RPMI7951 (cell line): ENCODE data around the gene IL12A. TPM values are rescaled to one million over a fixed set of nuclear protein-coding genes. Genes with fewer than 3 reads are reported as not detected.

Experiments
- DNase-seq: peaks from one replicate; pipeline ENCODE4 v3.0.0-alpha.2; 2012; ENCODE audit warnings: low read depth
- total RNA-seq: library from RNA; depleted of rRNA; stranded (reverse); fragments of >200 nt; shearing (Covaris generic); gene quantifications from 2 replicates; pipeline ENCODE4 v1.2.3, GENCODE V29; 2014

IL12A gene
- total RNA-seq, 1 experiment from 2014 or later = 0.72 TPM

DNA sequence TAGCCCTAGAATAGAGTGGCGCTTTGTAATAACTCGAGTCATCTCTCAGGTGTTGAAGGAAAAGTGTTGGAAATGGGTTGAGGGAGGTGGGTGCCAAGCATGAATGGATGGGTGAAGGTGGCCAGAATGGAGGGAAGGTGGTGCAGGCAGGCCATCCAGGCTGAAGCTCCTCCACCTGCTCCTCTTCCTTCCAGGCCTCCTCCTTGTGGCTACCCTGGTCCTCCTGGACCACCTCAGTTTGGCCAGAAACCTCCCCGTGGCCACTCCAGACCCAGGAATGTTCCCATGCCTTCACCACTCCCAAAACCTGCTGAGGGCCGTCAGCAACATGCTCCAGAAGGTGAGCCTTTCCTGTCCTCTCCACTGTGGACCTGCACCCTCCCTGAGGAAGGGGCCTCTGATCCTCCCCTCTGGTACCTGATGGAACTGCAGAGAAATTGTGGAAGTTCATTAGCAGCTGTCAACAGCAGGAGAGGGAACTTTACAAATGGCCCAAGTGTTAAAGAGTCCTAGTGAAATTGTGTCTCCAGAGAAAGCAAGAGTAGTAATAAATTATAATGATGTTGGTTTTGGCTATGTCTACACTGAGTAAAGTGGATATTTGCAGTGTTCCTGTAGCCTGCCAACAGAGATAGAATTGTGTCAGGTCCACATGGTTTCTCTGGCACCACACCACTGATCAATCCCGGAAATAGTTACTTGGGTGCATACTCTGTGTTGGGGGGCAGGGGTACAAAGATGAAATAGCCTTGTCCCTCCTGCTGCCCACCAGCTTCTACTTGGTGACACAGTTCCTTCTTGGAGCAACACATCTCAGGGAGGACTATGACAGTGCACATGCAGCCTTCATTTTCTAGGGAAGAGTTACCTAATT is 1.6 kb downstream of the IL12A start:
- no peak for DNase-seq

DNA sequence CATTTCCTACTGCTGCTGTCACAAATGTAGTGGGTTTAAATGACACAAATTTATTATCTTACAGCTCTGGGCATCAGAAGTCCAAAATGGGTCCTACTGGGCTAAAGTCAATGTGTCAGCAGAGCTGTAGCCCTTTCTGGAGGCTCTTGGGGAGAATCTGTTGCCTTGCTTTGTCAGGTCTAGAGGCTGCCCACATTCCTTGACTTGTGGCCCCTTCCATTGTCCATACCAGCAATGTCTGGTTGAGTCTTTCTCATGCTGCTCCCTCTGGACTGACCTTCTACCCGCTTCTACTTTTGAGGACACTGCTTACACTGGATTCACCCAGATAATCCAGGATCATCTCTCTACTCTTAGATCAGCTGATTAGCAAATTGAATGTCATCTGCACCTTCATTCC is 3.0 kb downstream of the IL12A start:
- no peak for DNase-seq

DNA sequence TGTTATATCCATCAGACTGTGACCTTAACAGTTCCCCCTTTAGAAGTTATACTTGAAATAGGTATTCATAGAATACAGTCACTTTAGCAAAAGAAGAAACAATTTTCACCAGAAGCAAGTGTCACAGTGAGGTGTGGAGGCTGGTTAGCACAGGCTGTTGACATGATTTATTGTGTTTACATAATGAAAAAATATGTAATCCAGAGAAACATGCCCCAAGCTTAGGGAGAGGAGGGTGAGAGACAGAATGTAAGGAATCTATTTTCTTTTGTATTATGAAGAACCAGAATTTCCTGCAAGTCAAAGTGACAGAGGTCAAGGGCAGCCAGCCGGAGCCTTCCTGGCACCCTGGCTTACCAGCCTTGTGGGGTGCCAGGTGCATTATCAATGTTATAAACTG is 4.0 kb downstream of the IL12A start:
- no peak for DNase-seq

DNA sequence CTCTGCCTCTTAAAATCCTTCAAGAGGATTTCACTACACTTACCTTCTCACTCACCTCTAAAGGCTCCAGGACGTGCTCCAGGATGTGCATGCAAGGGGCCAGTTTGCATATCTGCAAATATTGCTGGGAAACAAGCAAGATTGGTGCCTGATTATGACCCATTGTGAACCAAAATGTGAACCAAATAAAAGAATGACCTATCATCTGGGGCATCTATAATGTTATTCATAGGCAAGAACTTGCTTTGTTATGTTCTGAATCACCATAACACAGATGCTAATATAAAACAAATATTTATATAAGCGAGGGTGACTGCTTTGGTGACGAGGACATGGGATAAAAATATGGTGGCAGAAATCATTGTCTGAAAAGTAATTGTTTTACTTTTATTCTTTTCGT is 5.5 kb downstream of the IL12A start:
- DNase-seq = no peak

DNA sequence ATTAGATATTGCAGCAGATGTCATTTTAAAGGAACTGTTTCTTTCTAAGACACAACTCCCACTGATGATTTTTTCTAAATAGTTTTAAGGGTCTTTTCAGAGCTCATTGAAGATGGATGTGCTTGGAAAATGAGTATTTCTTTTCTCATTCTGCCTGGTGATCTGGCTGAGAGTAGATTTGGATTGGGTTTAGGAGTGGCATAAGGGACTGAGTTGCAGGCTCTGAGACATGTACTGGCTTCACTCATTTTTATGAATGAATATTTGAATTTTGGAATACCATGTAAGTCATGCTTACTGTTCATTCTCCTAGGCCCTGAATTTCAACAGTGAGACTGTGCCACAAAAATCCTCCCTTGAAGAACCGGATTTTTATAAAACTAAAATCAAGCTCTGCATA is 6.5 kb downstream of the IL12A start:
- DNase-seq = no peak

DNA sequence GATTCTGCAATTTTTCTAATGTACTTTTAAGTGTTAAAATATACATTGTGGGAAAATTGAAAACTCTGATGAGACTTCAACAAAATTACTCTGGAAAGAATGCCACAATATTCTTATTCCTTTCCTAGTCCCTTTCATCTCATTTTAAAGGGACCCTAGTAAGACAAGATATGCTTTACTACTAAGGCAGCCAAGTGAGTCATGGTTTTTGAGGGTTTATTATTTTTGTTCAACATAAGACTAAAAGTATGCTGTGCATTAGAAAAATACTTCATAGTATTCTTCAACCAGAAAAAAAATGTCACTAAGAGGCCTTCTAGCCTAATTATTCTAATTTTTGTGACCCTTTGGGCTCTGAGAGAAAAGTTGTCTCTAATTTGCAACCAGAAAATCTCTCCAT is 7.4 kb downstream of the IL12A start:
- no peak for DNase-seq

DNA sequence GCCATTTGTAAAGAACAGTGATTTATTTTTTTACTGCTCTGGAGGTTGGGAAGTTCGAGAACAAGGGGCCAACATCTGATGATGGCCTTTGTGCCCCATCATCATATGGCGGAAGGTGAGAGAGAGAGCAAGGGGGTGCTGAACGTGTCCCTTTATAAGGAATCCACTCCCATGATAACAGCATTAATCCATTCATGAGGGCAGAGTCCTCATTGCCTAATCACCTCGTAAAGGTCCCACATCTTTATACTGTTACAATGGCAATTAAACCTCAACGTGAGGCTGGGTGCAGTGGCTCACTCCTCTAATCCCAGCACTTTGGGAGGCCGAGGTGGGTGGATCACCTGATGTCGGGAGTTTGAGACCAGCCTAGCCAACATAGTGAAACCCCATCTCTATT is 8.3 kb downstream of the IL12A start:
- no peak for DNase-seq

DNA sequence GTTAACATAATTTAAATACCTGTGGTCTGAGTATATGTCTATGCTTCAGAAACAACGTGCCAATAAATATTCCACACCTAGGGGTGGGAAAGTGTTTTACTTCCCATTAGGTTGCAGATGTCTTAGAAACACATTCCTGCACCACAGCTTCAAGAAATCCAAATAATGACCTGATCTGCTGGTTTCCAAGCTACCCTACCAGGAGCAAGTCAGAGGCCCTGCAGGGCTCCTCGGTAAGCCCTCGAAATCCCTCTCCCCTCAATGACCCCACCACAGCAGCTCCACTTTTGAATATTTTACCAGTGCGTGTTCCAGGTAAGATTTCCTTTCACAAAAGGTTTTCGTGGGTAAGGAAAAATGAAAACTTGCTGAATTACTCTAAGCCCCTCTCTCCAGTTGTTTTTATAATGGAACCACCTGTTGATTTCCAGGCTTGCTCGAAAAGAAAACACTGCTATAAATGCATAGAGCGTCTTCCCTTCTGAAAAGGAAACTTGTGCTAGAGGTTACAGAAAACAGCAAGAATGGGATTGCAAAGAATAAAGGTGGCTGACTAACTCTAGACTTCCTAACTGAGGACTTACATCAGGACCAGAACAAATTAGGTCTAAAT is 12.6 kb downstream of the IL12A start:
- DNase-seq = no peak

DNA sequence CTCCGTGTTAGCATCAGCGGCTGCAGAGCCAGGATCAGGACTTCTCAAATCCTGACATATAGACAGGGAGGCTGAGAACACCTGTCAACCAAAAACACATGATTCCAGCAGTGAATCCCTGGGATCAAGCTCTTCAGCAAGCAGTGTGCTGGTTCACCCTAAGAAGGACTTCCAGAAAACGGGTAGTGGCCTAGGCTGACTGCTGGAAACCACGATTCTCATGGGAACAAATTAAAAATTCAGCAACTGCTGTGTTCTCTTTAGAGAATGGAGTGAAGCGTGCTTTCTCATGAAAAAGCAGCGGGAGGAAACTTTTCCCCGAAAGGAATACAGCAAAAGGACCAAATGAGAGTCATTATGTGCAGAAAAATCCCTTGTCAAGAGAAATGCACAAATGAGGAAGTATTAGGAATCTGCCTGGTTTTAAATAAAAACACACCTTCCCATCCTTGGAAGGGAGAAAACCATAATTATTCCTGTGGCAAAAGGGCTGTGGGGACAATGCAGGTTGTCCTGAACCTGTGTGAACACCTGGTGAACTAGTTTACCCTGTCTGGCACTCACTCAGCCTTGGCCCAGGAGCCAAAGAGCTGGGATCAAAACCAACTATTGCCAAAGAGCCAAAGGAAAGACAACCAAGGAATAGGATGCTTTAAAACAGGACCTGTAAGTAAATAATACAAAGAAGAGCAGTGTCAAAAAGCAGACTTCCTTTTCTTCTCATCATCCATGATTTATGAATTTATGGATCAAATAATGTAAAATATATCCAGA is 13.4 kb downstream of the IL12A start:
- DNase-seq = no peak

DNA sequence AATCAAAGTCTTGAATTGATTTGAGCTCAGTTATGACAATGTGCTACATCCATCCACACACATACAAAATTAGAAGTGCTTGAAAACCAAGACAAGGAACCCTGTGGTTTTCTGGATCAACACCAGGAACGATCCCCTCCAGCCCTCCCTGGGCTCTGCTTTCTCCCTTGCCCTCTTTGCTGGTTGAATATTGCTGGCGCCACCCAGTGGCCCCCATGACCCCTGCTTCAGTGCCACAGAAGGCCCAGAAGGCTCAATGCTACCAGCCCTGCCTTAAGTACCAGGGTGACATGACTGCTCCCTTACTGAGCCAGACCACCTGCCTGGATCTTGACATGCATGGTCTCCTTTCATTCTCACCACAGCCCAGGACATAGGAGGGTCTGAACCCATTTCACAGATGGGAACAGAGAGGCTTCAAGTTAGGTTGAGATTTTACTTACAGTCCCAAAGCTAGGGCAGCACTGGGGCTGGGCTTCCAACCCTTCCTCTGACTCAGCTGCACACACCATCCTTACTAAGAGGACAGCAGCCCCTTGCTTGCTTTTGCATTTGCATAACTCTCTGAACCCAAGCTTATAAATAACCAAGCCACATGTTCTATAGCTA is 15.0 kb downstream of the IL12A start:
- DNase-seq = peak; percentile 64

DNA sequence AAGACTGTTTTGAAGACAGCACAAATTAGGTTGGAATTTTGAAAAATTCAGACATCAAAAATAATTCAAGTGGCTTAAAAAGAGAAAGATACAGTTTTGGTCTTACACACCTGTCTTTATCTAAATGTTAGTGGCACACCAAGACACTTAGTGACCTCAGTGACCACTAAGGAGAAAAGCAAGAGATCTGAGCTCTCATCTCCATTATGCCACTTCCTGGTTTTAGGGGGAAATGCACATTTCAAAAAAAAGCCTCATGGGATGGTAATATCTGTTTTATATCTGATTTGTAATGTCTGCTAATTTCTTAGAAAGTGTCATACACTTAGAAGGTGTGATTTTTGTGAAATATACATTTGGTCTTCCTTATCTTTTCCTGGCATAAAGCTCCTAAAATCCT is 16.4 kb downstream of the IL12A start:
- DNase-seq = no peak

DNA sequence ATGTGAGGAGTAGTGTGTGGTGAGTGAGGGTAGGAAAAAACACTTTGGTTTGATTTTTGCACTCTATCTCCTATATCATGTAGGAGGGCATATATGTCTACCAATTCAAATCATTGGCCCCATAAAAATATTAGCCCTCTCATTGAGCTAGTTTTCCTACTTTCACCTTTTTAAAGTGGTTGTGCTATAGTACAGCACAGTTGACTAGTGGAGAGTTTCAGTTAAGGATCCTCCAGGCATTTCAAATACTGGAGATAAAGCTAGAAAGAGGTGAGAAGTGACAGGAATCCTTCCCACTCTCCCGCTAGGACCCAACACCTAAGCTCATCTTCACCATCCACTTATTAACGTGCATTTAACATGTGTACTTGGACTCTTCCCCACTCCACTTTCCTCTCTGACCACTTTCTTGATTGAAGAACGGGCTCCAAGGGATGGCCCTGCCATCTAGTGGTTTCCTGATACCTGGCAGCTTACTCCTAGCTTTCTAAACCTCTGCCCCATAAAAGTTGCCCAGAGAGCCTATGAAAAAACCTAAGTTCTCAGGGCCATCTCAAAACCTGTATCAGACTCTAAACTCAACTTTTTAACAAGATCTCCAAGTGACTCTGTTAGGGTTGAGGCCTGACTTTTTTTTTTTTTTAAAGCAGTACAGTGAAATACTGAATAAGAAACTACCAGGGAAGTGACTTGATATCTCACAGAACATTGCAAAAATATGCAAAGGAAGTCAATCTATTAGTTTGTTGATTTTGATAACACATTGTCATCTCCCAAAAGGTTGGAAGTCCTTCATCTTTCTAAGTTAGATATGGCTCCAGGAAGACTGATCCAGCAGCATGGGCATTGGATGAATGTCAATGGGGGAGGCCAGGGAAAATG is 17.9 kb downstream of the IL12A start:
- DNase-seq = peak; percentile 73

DNA sequence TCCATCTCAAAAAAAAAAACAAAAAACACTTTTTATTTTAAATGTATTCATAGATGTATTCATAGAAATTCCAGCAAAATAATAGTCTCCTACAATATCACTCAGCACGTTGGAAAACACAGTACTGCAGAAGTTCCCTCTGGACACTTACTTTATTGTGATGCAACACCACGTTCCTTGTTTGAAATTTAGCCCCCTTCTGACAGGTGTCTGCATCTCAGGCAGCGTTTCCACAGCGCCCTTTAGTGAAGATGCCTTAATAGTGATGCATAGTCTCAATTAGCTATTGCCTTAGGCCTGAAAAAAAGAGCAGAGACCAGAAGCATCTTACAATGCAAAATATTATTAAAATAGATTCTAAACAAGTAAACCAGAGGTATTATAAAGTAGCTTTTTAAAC is 20.3 kb downstream of the IL12A start:
- DNase-seq = no peak

DNA sequence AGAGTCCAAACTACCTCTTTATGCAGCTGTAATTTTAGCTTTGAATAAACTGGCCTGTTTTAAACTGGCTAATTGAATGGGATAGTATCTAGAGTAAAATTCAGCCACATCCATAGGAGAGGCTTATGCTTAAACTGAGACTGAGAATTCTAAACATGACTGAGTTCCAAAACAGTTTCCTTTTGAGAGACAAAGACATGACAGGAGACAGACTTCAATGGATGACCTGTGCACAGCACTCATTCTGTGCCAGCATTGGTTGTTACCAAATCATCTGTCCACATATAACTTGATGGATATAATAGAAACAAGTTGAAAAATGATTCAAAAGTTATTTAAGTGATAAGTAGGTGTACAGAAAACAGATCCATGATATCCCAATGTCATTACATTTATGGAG is 20.9 kb downstream of the IL12A start:
- DNase-seq = no peak

DNA sequence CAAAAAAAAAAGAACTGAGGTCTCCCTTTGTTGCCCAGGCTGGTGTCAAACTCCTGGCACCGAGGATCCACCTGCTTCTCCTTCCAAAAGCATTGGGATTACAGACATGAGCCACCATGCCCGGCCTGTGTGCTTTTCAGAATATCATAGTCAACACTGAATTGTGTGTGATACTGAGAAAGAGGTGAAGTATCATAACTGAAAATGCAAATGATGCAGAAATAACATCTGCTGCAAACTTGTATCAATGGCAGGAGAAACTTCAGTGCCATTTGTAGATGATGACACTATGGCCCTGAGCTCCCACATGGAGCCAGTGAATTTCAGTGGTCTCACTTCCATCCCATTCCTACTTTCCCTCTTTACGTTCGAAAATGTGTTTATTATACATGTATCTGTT is 21.9 kb downstream of the IL12A start:
- no peak for DNase-seq

DNA sequence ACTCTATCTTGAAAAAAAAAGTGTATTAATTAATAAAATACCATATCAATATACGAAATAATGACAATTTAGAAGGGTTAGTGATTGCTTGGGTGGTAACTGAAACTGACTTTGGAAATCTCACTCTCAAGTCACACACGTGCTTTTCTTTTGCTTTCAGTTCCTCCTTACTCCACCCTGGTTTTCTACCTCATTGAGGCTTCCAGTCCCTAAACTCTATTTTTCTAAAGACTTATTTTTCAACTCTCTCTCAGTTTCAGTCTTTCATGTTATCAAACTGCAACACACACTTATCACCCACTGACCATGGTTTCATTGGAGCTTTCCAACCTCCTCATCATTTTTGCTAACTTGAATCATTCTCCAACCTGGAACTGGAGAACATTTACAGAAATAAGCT is 23.5 kb downstream of the IL12A start:
- DNase-seq = no peak

DNA sequence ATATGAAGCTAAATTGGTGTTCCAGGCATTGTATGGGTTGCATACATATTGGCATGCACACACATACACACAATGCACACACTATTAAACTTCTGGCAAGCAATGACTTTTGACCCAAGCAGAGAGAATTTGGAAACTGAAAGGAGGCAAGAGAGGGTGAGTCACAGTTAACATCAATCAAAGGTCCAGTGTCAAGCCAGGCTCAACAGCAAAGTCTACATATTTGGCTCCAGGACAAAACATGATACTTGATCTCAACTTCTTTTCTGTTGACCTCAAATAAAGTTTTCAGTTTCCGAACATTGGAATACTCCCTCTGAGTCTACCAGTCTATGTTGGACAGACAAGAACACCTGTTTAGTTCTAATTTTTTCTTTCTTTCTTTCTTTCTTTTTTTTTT is 28.3 kb downstream of the IL12A start:
- DNase-seq = peak; percentile 81

DNA sequence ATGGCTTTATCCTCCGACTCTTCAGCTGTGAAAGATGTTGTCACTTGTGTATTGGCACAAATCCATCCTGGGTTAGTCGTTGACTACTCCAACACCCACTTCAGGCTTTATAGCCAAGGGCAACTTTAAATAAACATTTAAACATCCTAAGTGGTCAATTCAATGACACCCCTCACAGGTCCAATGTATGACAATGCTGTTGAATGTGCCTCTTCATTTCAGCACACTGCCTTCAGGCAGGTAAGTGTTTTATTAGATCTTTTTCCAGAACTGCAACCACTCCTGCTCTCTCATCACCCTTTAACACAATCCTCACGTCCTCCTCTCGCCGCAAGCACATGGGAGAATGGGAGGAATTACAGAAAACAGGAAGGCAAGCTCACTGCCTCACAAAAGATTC is 30.3 kb downstream of the IL12A start:
- no peak for DNase-seq

DNA sequence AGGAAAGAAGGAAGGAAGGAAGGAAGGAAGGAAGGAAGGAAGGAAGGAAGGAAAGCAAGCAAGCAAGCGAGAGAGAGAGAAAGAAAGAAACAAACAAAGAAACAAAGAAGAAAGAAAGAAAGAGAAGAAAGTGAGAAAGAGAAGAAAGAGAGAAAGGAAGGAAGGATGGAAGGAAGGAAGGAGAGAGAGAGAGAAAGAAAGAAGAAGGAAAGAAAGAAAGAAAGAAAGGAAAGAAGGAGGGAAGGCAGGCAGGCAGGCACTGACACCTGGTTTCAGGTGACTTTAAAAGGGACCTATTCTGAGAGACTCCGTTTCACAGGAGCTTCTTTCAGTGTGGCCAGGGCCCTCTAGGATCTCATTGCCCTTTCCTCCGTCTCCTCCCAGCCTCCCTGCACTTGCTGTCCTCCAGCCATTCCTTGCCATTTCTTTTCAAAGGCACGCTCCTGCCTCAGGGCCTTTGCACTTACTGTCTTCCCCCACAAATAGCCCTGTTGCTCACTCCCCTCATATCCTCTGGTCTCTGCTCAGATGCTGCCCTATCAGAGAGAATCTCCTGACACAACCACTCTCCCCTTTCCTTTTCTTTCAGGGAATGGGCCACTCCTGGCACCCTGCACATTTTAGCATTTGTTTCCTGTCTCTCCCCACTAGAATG is 31.5 kb downstream of the IL12A start:
- no peak for DNase-seq

DNA sequence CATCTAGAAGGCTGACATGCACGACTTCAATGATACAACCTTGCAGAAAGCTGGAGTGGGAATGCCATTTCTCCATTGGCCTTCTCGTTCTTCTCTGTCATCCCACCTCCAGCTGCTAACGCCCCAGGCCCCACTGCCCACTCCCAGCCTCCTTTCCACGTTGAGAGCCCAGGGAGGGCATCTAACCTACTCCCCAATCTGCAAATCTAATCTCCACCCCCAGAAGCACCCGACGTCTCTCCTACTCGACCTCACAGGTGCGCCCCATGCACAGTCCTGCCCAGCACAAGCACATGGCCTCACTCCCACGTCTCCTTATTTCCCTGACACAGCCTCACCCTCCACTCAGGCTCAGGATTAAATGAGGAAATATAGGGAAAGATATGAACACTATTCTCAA is 33.4 kb downstream of the IL12A start:
- no peak for DNase-seq

DNA sequence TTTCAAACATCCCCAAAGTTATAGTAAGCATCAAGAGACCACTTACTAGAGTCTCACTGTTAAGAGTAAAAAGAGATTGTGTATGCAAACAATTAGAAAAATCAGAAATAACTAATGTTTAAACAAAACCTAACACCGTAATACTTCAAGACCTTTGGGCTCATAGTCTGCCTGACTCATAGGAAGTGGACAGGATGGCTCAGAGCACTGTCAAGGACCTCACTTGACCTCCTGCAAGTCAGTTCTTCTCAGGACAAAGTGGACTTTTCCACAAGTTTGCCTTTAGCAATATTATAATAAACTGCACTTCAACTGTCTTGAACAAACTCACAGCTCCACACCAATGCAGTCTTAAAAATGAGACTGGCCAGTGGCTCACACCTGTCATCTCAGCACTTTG is 34.8 kb downstream of the IL12A start:
- DNase-seq = peak; percentile 82
